NCI-H2081 (cell line): ENCODE data around the gene GLIS2.
"Not testable (repeated sequence)": the region's sequence is repeated elsewhere in the genome, so short reads cannot be mapped to it uniquely, and the experiment has no call there.

Source experiments
- DNase-seq, 2 experiments: peaks; one replicate each; lab custom pipeline; 2025; lab: John Stamatoyannopoulos, UW

The GLIS2 gene

DNA sequence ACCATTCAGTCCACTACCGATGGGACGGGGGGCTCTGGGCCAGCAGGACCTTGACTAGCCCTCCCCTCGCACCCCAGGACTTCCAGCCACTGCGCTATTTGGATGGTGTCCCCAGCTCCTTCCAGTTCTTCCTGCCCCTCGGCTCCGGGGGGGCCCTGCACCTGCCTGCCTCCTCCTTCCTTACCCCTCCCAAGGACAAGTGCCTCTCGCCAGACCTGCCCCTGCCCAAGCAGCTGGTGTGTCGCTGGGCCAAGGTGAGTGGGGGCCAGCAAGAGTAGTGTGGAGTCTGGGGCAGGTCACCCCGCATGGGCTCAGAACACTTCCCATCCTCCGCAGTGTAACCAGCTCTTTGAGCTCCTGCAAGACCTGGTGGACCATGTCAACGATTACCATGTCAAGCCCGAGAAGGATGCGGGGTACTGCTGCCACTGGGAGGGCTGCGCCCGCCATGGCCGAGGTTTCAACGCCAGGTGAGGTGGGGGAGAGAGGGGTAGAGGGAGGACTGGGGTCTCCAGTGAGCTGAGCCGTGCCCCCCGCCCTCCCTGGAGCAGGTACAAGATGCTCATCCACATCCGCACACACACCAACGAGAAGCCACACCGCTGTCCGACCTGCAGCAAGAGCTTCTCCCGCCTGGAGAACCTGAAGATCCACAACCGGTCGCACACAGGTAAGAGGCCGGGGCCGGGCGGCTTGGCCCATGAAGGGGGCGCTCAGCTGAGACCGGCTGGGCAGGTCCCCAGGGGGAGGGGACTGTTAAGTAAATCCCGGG lies 19.0 kb downstream of the GLIS2 start:
- no peak for DNase-seq

DNA sequence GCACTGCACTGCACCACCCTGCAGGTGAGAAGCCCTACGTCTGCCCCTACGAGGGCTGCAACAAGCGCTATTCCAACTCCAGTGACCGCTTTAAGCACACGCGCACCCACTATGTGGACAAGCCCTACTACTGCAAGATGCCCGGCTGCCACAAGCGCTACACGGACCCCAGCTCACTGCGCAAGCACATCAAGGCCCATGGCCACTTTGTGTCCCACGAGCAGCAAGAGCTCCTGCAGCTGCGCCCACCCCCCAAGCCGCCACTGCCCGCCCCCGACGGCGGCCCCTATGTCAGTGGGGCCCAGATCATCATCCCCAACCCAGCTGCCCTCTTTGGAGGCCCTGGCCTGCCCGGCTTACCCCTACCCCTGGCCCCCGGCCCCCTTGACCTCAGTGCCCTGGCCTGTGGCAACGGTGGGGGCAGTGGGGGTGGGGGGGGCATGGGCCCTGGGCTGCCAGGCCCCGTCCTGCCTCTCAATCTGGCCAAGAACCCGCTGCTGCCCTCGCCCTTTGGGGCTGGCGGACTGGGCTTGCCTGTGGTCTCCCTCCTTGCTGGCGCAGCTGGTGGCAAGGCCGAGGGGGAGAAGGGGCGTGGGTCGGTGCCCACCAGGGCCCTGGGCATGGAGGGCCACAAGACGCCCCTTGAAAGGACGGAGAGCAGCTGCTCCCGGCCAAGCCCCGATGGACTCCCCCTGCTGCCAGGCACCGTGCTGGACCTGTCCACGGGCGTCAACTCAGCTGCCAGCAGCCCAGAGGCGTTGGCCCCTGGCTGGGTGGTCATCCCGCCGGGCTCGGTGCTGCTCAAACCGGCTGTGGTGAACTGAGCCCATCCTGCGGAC lies 21.1 kb downstream of the GLIS2 start:
- no peak for DNase-seq

DNA sequence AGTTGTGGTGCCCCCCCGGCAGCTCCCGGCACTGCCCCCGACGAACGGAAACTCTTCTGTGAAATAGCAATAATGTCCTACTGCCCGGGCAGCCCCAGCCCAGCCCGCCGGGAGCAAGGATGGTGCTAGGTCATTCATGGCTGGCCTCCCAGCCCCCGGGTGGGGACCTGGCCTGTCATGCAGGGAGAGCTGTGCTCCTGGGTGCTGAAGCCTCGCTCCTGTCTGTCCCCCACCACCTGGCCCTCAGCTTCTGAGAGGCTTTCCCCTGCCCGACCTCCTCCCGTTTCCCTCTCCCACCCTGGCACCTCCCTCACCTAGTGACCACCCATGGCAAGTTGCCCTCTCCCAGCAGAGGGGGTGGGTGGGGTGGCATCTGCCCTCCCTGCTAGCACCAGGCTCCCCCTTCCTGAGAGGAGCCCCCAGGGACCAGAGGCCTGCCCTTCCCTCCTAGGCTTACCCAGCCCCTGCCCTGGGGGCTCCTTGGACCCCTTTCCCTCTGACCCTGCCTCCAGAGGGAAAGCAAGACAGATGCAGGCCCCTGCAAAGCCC lies 21.7 kb downstream of the GLIS2 start:
- no peak for DNase-seq

DNA sequence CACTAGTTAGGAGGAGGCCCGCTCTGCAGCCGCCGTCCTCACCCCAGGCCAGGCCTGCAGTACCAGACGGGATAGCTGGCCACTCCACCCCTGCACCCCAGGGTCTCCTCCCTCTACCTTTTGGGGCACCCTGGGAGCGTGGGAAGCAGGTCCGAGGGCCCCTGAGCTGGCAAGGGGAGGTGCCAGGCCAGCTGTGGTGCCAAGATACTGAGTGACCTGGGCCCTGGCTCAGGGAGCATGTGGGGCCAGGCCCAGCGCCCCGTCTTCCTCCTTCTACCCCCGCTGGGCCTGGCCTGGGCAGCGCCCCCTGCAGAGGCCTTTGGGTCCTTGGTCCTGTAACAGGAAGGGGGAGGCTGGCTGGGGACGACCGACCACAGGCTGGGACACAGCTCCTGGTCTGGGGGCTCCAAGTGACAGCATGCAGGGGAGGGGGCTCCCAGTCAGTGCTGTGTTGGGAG lies 22.3 kb downstream of the GLIS2 start:
- DNase-seq, result no peak

DNA sequence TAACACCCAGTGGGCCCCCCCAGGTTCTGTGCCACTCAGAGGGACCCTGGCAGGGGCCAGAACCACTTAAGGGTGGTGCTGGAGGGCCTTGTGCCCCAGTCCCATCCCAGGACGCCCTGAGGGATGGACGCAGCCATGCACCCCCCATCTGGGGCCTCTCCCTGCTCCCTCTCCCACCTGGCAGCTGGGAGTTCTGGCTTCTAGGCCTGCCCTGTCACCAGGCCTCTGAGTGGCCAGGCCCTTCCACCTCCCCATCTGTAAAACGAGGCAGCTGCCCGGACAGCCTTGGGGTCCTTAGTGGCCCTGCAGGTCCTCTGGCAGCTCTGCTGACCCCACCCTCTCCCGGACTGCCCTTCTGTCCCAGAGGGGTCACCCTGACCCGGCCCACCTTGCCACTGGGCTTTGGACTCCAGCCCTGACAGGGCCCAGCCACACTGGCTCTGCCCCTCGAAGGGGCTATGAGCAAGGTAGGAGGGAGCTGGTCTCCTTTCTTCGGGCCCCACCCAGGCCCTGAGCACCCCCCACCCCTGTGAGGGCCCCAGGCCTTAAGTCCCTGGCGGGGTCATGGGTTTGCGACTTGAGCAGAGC lies 22.9 kb downstream of the GLIS2 start:
- no peak for DNase-seq

DNA sequence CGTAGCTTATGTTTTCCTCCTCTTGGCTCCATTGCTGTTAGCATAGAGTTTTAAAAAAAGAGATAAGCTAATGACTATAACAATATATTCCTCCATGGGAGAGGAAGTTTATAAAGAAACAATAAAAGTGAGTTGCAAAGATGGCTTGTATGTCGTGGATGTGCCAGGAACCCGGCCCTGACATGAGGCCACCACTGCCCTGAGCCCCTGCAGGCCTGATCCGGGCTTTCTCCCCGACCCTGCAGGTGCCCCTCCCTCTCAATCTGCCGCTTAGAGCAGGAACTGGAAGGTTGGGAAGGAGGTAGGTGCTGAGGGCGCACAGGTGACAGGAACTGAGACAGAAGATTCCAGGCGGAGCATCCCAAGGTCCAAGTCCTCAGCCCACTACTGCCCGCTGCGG lies 23.6 kb downstream of the GLIS2 start:
- no peak for DNase-seq

DNA sequence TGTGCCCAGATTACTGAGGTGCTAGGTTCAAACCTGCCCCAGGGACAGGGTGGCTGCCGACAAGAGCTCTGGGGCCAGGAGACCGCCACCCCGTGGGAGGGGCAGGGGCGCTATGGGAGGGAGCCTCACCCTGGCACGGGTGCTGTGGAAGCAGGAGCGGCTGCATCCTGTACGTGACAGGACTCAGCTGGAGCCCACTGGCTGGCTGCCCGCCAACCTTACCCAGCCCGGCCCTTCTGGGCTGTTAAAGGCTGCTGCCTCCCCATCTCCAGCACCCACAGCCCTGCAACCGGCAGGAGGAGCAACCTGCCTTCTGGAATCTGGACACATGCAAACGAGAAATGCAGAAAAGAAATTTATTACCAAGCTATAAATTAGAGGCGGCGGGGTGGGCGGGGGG lies 24.0 kb downstream of the GLIS2 start:
- DNase-seq, result peak; percentile 57 to 64

DNA sequence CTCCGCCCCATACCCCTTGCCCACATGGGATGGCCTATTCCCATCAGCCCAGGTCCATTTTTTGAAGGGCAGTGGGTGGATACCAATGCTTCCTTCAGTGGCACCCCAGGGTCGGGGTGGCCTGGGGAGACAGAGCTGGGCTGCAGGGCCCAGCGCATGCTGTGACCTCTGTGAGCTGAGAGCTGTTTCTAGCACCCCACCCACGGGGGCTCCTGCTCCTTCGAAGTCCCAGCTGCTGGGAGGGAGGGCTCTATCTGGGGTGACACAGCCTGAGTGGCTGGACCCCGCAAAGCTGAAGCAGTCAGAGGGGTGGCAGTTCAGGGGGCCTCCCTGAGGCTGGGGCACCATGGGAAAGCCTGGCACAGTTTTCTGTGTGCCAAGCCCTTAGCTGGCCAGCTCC lies 24.6 kb downstream of the GLIS2 start:
- DNase-seq, result no peak

DNA sequence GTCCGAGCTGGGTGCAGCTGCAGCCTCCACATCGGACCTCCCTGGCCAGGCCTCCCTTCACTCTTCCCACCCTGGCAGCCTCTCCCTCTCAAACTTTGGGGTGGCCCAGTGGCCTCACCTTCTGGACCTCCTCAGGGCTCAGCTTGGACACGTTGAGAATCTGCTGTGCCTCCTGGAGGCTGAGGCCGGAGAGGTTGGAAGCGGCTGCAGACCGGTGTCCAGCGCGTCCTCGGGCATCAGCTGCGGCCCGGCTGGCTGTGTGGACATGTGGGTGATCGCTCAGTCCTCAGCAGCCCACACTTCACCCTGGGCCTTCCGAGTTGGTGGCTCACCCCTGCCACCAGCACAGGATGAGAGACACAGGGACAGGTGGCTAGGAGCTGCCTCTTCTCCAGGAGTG lies 25.4 kb downstream of the GLIS2 start:
- DNase-seq, result no peak

DNA sequence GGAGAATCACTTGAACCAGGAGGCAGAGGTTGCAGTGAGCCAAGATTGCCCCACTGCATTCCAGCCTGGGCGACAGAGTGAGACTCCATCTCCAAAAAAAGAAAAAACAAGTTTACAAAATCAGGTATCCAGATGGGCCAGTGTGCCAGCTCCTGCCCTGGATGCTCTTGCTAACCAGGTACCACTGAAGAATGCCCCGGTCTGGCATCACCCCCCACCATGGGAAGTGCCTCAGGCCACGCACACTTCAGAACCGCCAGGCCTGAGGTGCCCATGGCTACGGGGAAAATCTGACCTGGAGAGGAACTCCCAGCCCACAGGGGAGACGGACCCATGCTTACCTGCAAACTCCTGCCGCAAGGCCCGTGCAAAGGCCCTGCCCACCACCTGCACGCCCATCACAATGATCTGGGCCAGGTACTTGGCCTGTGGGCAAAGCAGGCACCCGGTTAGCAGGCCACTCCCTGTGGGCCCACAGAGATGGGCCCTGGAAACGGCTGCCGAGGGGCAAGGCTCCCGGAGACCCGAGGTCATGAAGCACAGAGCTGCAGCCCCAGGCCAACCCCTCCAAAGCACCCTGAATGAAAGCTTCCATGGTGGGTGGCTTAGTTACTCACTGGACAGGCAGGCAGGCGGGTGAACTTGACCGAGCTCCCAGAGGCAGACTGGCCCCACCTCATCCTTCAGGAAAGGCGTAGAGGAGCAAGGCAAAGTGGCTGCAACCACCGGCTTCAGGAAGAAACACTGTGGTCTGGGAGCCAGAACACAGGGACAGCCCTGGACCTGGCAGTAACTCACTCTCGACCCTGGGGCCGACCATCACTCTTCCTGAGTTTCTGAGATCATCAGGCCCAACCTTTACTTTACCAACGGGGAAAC lies 27.2 kb downstream of the GLIS2 start:
- no peak for DNase-seq

DNA sequence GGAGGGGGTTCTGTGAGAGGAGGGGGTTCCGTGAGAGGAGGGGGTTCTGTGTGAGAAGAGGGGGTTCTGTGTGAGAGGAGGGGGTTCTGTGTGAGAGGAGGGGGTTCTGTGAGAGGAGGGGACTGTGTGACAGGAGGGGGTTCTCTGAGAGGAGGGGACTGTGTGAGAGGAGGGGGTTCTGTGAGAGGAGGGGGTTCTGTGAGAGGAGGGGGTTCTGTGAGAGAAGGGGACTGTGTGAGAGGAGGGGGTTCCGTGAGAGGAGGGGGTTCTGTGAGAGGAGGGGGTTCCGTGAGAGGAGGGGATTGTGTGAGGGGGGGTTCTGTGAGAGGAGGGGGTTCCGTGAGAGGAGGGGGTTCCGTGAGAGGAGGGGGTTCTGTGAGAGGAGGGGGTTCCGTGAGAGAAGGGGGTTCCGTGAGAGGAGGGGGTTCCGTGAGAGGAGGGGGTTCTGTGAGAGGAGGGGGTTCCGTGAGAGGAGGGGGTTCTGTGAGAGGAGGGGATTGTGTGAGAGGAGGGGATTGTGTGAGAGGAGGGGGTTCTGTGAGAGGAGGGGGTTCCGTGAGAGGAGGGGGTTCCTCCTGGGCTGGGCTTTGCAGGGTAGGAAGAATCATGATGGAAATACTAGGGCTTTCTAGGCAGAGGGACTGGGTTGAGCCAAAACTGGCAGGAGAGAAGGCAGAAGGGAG lies 28.6 kb downstream of the GLIS2 start:
- DNase-seq, result not testable (repeated sequence)

DNA sequence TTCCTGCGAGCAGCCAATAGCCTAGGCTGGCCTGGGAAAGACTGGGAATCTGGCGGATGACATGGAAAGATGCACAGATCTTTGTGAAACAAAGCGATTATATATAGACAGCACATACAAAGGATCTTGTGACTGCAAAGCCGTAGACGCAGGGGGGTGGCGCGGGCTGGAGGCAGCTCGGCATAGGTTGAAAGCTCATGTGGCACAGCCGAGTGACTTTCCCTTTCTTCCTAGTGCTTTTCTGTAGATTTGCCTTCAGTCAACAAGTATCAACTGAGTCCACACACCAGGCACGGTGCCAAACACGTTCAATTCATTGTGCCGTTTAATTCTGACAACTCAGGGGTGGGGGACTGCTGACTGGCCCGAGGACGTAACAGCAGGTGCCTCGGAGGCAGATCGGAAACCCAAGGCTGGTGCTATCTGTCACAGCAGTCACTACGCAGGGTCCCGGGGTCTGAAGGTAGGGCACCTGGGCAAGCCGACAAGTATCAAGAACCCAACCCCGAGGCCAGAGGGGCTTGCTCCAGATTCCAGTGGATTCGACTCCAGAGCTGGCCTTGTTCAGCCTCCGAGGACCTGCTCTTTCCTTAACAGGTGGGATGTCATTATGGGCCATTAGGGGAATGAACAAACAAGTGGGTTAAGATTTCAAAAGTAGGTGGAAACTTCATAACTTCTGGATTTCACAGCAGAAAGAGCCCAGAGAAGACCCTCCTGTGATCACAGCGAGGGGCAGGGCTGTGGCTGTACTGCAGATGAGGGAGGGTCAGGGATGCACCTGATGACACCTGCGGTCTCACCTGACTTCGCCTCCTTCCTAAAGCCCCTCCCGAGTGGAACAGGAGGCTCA lies 29.3 kb downstream of the GLIS2 start:
- peak; percentile 54 to 78 for DNase-seq

DNA sequence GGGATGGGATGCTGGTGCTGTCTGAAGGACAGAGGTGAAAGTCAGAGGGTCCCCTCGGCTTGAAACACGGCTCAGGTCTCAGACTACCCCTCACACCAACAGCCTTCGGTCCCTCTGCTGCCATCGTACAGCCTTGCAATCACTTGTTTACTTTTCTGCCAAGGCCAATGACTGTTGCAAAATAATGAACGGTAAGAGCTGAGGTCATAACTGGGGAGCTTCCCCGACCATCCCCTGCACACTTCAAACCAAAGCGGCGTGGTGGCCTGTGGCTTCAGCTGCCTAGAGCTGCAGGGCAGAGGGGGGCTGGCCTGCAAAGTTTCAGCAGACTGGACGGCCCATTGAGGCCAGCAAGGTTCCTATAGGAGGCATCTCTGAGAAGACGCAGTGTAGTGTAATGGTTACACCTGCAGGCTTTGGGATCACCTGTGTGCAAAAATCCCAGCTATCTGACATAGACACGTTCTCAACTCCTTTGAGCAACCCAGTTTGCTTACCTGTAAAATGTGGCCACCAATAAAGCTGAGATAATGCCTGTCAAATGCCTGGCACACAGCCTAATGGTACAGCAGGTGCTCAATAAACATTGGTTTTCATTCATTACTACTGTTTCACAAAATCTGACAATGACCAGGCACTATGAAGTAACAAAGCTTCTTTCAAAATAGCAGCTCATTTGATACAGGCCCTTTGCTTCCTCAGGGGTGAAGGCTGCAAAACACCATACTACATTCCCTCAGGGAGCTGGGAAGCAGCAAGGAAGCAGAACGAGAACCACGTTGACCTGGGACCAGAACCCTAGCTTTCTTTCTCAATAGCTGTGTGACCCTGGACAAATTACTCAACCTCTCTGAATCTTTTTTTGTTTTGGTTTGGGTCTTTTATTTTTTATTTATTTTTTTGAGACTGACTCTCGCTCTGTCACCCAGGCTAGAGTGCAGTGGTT lies 30.2 kb downstream of the GLIS2 start:
- peak; percentile 14 to 68 for DNase-seq

DNA sequence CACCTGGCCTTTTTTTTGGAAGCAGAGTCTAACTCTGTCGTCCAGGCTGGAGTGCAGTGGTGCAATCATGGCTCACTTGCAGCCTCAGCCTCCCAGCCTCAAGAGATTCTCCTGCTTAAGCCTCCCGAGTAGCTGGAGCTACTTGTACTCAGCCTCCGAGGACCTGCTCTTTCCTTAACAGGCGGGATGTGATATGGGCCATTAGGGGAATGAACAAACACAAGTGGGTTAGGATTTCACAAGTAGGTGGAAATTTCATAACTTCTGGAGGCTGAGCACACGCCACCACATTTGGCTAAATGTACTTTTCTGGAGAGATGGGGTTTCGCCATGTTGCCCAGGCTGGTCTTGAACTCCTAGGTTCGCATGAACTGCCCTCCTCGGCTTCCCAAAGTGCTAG lies 31.1 kb downstream of the GLIS2 start:
- DNase-seq, result no peak

DNA sequence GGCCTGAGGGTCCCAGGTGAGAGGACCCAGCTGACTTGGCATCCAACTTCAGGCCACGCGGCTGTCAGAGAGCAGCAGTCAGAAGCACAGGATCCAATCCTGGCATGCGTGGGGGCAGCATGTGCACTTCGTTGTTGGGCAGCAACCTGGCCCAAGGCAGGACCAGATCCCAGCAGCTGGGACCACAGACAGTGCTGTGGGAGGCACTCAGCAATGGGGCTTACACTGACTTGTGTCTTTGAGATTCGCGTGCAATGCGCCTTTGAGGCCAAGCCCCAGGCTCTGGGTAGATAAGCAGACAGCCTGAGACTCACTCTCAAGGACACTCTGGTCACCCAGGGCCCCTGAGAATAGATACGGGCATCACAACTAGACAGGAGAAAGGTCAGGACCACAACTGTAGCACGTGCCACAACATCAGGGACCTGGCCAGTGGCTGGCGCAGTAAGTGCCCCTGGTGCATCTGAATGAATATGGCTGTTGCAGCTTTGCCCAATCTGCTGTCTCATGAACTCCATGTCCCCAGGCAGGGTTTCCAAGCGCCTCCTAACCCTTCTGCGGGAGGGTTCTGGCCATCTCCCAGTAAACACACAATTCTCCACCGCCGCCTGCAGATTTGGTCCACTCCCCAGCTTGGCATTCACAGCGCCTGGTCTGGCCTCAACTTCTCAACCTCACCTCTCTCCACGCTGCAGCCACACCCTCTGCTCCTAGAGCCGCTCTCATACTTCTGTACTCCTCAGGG lies 32.1 kb downstream of the GLIS2 start:
- DNase-seq, result no peak

DNA sequence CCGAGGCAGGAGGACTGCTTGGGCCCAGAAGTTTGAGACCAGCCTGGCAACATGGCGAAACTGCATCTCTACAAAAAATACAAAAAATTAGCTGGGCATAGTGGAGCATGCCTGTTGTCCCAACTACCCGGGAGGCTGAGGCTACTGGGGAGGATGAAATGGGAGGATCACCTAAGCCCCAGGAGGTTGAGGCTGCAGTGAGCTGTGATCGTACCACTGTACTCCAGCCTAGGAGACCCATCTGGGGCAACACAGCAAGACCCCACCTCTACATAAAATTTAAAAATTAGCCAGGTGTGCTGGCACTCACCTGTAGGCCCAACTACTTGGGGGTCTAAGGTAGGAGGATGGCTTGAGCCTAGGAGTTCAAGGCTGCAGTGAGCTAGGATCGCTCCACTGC lies 33.5 kb downstream of the GLIS2 start:
- DNase-seq, result no peak

DNA sequence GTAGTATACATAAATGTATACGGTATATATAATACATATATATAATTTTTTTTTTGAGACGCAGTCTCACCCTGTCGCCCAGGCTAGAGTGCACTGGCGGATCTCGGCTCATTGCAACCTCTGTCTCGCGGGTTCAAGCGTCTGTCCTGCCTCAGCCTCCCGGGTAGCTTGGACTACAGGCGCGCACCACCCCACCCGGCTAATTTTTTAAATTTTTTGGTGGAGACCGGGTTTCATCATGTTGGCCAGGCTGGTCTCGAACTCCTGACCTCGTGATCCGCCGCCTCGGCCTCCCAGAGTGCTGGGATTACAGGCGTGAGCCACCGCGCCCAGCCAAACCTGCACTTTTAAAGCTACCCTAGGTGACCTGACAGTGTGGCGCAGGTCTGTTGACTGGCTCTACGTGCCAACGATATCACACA lies 34.5 kb downstream of the GLIS2 start:
- no peak for DNase-seq
